ENCODE measurements around the gene PATL2.
"Not testable (repeated sequence)": the region's sequence is repeated elsewhere in the genome, so short reads cannot be mapped to it uniquely, and the experiment has no call there.

PATL2 gene

DNA sequence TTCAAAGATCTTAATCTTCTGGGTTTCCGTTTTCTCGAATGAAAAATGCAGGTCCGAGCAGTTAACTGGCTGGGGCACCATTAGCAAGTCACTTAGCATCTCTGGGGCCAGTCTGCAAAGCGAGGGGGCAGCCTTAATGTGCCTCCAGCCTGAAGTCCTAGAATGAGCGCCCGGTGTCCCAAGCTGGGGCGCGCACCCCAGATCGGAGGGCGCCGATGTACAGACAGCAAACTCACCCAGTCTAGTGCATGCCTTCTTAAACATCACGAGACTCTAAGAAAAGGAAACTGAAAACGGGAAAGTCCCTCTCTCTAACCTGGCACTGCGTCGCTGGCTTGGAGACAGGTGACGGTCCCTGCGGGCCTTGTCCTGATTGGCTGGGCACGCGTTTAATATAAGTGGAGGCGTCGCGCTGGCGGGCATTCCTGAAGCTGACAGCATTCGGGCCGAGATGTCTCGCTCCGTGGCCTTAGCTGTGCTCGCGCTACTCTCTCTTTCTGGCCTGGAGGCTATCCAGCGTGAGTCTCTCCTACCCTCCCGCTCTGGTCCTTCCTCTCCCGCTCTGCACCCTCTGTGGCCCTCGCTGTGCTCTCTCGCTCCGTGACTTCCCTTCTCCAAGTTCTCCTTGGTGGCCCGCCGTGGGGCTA is at the start of gene PATL2, which contains the start of gene B2M:
TSS of gene PATL2 (minus strand) at position 228 of the 647 bp plus-strand sequence. CDS start 34,833 bp downstream, outside the sequence.
TSS of gene B2M (plus strand) at position 422 of the 647 bp plus-strand sequence. CDS start at position 452, 30 bp downstream.
- DNase-seq = peak; percentile 95 to 97

- DNase-seq = no peak
Measured at GRCh38 chr15:44753345-44753744, 42.2 kb upstream of the PATL2 start.

DNA sequence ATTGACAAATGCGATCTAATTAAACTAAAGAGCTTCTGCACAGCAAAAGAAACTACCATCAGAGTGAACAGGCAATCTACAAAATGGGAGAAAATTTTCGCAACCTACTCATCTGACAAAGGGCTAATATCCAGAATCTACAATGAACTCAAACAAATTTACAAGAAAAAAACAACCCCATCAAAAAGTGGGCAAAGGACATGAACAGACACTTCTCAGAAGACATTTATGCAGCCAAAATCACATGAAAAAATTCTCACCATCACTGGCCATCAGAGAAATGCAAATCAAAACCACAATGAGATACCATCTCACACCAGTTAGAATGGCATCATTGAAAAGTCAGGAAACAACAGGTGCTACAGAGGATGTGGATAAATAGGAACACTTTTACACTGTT is 32.3 kb upstream of the PATL2 start:
- not testable (repeated sequence) for DNase-seq

GRCh38 chr15:44739222-44739847 is 28.2 kb upstream of the PATL2 start:
- not testable (repeated sequence) for DNase-seq

- no peak for DNase-seq
Measured at GRCh38 chr15:44738340-44738984, 27.3 kb upstream of the PATL2 start.

- no peak for DNase-seq
Measured at GRCh38 chr15:44736181-44736765, 25.1 kb upstream of the PATL2 start, which contains the start of gene TRIM69. TRIM69 (plus strand) TSS chr15:44736528; CDS start chr15:44736705, 177 bp downstream.

- DNase-seq = no peak
Measured at GRCh38 chr15:44735482-44736180, 24.5 kb upstream of the PATL2 start.

- DNase-seq = no peak
Measured at GRCh38 chr15:44734839-44735481, 23.8 kb upstream of the PATL2 start.

DNA sequence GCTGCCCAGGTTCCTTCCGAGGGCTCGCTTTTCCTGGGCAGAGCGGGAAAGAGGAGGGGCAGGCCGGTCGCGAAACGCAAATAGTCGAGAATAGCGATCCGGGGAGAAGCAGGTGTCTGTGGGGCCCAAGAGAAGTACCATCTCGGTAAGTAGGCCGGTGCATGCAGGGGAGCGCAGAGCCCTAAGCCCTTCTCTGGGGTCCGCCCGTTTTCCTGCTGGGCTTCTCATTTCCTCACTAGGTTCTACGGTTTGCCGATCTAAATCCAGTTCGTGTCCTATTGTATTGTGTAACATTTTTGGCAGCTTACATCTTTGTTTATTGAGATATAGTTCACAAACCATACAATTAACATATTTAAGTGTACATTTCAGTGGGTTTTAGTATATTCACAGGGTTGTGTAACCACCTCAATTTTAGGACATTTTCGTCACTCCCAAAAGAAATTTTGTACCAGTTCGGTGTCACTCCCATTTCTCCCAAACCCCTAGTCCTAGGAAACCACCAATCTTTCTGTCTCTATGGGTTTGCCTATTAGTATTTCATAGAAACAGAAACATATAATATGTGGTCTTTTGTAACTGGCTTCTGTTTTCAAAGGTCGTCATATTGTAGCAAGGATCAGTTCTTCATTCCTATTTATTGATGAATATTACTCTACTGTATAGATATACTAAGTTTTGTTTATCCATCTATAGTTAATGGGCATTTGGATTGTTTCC is 18.4 kb upstream of the PATL2 start:
- no peak for DNase-seq

DNA sequence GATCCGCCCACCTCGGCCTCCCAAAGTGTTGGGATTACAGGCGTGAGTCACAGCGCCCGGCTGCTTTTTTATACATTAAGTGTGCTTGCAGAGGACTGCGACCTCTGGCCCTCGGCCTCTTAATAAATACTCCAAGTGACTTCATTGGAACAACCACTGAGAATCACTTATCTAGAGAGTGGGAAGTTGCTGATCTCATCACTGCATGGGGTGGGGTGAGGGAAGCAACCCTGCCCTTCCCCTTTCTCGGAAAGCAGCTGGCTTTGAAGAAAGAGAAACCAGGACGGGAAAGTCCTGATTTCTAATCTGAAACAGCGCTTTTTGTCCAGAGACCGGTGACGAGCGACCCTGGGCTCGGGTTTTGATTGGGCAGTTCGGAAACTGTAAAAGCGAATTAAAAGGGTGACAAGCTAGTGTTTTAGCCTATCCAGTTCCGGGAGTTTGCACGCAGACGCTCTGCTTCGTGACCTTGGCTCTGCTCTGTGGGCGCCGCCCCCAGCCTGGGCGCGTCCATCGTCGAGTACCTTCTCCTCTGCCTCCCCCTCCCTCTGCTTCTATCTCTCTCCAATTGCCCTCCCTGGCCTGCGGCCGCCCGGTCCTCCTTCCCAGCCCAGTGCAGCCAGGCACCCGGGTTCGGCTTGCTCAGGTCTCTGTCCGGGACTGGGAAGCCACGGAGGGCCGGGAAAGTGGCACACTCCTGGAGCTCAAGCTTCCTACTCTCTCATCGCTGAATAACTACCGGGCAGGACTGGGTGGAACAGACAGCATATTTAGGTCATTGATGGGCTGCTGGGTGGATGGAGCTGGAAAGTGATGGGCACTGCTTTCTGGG is 17.7 kb upstream of the PATL2 start:
- DNase-seq = peak; percentile 86 to 88

- not testable (repeated sequence) for DNase-seq
Measured at GRCh38 chr15:44728232-44728575, 17.1 kb upstream of the PATL2 start.

DNA sequence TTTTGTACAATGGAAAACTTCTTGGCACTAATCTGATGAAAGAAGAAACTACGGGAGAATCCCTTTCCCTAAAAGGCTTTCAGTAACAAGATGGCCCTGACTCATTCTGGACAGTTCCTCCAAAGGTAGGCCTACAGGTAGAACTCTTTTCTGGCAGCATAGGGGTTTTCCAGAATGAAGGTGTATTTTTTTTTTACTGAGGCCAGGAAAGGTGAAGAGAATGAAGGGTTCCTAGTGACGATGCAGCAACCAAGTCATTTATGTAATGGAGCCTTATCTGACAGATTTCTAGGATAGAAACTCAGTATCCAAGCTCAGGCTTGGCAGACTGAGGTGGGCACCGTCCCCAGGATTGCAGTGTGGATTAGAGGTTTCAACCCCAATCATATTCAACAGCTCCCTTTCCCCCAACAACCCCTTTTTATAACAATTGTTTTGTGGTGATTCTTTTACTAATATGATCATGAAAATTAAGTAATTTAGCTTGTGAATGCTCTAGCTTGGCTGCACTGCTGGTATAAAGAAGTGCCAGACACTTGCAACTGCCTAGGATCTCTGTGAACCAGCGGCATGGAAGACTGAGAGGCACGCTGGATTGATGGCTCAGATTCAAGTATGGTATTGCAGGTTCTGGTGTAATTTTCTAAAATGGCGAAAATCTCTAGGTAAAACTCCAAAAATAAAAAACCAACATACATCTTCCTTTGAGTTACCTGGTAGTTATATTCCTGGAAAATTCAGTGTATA is 16.5 kb upstream of the PATL2 start:
- no peak for DNase-seq

- DNase-seq = peak in 1 of 2 donors; percentile 63
Measured at GRCh38 chr15:44726568-44727484, 15.7 kb upstream of the PATL2 start.

DNA sequence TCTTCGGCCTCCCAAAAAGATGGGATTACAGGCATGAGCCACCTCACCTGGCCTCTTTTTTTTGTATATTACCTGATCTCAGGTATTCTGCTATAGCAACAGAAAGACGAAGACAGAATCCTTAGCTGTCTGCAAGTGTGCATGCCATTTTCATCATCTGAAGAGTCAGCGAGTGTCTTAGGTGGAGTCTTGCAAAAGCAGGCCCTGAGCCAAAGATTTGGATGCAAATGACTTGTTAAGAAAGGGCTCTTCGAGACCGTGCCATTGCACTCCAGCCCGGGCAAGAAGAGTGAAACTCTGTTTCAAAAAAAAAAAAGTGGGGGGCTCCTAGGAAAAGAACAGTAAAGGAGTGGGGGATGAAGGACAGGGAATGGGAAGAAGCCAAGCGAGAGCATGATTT is 15.0 kb upstream of the PATL2 start:
- no peak for DNase-seq

DNA sequence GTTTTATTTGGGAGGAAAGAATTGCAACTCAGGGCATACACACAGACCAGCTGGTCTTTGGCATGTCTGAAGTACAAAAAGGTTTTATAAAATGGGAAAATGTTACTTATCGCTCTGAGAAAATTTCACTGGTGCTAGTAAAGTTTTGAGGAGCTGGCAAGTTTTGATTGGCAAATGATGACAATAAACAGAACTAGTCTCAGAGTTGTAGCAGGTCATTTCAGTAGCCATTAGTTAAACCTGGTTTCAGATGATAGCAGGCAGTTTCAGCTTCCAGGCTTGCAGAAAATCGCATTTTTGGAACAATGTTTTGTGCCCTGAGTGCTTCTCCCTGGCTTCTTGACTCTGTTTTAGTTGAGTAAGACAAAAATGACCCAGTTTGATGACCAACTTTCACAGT is 10.9 kb upstream of the PATL2 start:
- DNase-seq = no peak

GRCh38 chr15:44720460-44721176 is 9.5 kb upstream of the PATL2 start:
- DNase-seq = no peak

GRCh38 chr15:44720000-44720435 is 8.9 kb upstream of the PATL2 start:
- DNase-seq = not testable (repeated sequence)
